NB4 (cell line): Measurements from ENCODE around the gene ZNF202.

Source experiments
- CTCF ChIP-seq: IDR thresholded peaks from one replicate; pipeline ENCODE4 v1.5.1; 2012; ENCODE audit warnings: low read depth, low read length
- TF ChIP-seq, protein P1 (sequence below): IDR thresholded peaks from 2 replicates; pipeline ENCODE4 v1.6.1; 2011; ENCODE audit warnings: low read depth, low read length

- TF ChIP-seq, protein P1, sequence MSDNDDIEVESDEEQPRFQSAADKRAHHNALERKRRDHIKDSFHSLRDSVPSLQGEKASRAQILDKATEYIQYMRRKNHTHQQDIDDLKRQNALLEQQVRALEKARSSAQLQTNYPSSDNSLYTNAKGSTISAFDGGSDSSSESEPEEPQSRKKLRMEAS: no peak
- no peak for TF ChIP-seq CTCF
These were observed 64.0 kb downstream of the ZNF202 start for GRCh38 chr11:123677510-123677909.
